HepG2 (cell line): ENCODE measurements around the gene ZBTB1. TPM values are rescaled to one million over a fixed set of nuclear protein-coding genes. Genes with fewer than 3 reads are reported as not detected.
A peak's percentile ranks its signal among the peaks of the same experiment; 100 is the strongest.

Experiments used
- GATAD1 ChIP-seq: IDR thresholded peaks from 2 replicates; pipeline ENCODE4 v1.6.1; 2016; ENCODE audit warnings: missing genetic modification reagents, missing compliant biosample characterization
- HDAC6 ChIP-seq: fragments of 200-600 bp; sonication (generic); IDR thresholded peaks from 2 replicates; pipeline ENCODE4 v1.7.0; 2017; ENCODE audit warnings: mild to moderate bottlenecking, antibody characterized with exemption, low read length, low read depth
- KDM5B ChIP-seq: sonication (generic); formaldehyde crosslinking; IDR thresholded peaks from 2 replicates; pipeline ENCODE4 v1.4.0; 2020; ENCODE audit warnings: missing genetic modification reagents, mild to moderate bottlenecking, borderline replicate concordance
- LCORL ChIP-seq, 2 experiments: fragments of 450-650 bp in 1 of 2; sonication (generic) in 1 of 2; formaldehyde crosslinking in 1 of 2; IDR thresholded peaks; 2 replicates each; pipeline versions ENCODE4 v1.5.0 to v1.6.1; 2017 to 2020; ENCODE audit warnings: antibody characterized with exemption in 1 of 2, missing genetic modification reagents in 1 of 2
- MAZ ChIP-seq, 2 experiments: sonication (generic) in 1 of 2; formaldehyde crosslinking in 1 of 2; IDR thresholded peaks; 2 replicates each; pipeline versions ENCODE4 v1.5.0 to v1.6.1; 2012 to 2020; ENCODE audit warnings: low read depth in 2 of 2, mild to moderate bottlenecking in 2 of 2, borderline replicate concordance in 1 of 2, improper control_type of control experiment in 1 of 2, low read length in 1 of 2, missing genetic modification reagents in 1 of 2, moderate library complexity in 1 of 2
- PHF8 ChIP-seq: sonication (generic); formaldehyde crosslinking; IDR thresholded peaks from 2 replicates; pipeline ENCODE4 v1.5.0; 2020; ENCODE audit warnings: missing genetic modification reagents
- RELA ChIP-seq: sonication (generic); formaldehyde crosslinking; IDR thresholded peaks from 2 replicates; pipeline ENCODE4 v1.4.0; 2020; ENCODE audit warnings: missing genetic modification reagents
- ZFP36L1 ChIP-seq: sonication (generic); formaldehyde crosslinking; IDR thresholded peaks from 2 replicates; pipeline ENCODE4 v1.8.0; 2022; ENCODE audit warnings: mild to moderate bottlenecking, missing genetic modification reagents, moderate library complexity
- ZNF10 ChIP-seq: sonication (generic); formaldehyde crosslinking; IDR thresholded peaks from 2 replicates; pipeline ENCODE4 v1.4.0; 2020; ENCODE audit warnings: mild to moderate bottlenecking, low read depth, missing genetic modification reagents, borderline replicate concordance
- ZNF460 ChIP-seq: sonication (generic); formaldehyde crosslinking; IDR thresholded peaks from 2 replicates; pipeline ENCODE4 v1.5.1; 2020; ENCODE audit warnings: missing genetic modification reagents, mild to moderate bottlenecking, borderline replicate concordance
- ZNF614 ChIP-seq: IDR thresholded peaks from 2 replicates; pipeline ENCODE4 v1.6.1; 2018; ENCODE audit warnings: missing biosample characterization, missing genetic modification reagents, inconsistent platforms, borderline replicate concordance
- ZNF724P ChIP-seq: sonication (generic); formaldehyde crosslinking; IDR thresholded peaks from 2 replicates; pipeline ENCODE4 v1.8.0; 2022; ENCODE audit warnings: missing genetic modification reagents, borderline replicate concordance
- ZNF776 ChIP-seq: sonication (generic); formaldehyde crosslinking; IDR thresholded peaks from 2 replicates; pipeline ENCODE4 v1.4.0; 2020; ENCODE audit warnings: mild to moderate bottlenecking, missing genetic modification reagents
- ZNF839 ChIP-seq: sonication (generic); formaldehyde crosslinking; IDR thresholded peaks from 2 replicates; pipeline ENCODE4 v1.4.0; 2020; ENCODE audit warnings: missing genetic modification reagents, mild to moderate bottlenecking, borderline replicate concordance
- polyA plus RNA-seq, 8 experiments: library from polyadenylated mRNA; depleted of rRNA in 3 of 8; stranded (reverse) in 7 of 8; unstranded in 1 of 8; fragments of >200 nt; fragmentation: Illumina TruSeq in 4 of 8; extraction: Trizol in 4 of 8; gene quantifications; 2 replicates each; pipeline versions ENCODE4 v1.2.1 to v1.2.3, GENCODE V29; 2011 to 2016; ENCODE audit warnings: low read depth in 4 of 8, missing spikeins in 1 of 8, mixed read lengths in 1 of 8; ENCODE audit not compliant: insufficient read depth in 1 of 8
- total RNA-seq, 5 experiments: library from RNA; depleted of rRNA; stranded (reverse); fragments of >200 nt; fragmentation: Illumina TruSeq; extraction: Trizol; gene quantifications; 2 replicates each; pipeline ENCODE4 v1.2.3, GENCODE V29; 2016; ENCODE audit warnings: low read depth in 1 of 5
- TF ChIP-seq, protein P1 (sequence below): conservative IDR thresholded peaks from 2 replicates; pipeline ENCODE4 v1.6.1; 2018; ENCODE audit warnings: missing genetic modification reagents
- TF ChIP-seq, protein P2 (sequence below): sonication (generic); formaldehyde crosslinking; IDR thresholded peaks from 2 replicates; pipeline ENCODE4 v1.4.0; 2020; ENCODE audit warnings: low read depth, missing genetic modification reagents
- TF ChIP-seq, protein P3 (sequence below): sonication (generic); formaldehyde crosslinking; IDR thresholded peaks from 2 replicates; pipeline ENCODE4 v1.8.0; 2022; ENCODE audit warnings: missing genetic modification reagents, mild to moderate bottlenecking, borderline replicate concordance
- TF ChIP-seq, protein P4 (sequence below): sonication (generic); formaldehyde crosslinking; IDR thresholded peaks from 2 replicates; pipeline ENCODE4 v1.4.0; 2020; ENCODE audit warnings: missing genetic modification reagents

The ZBTB1 gene
- total and polyA plus RNA-seq, 2 of the 13 experiments (the other 11 are each of a cell fraction or from before 2014, with no cell fraction given), result 18.8 to 22.6 TPM

DNA sequence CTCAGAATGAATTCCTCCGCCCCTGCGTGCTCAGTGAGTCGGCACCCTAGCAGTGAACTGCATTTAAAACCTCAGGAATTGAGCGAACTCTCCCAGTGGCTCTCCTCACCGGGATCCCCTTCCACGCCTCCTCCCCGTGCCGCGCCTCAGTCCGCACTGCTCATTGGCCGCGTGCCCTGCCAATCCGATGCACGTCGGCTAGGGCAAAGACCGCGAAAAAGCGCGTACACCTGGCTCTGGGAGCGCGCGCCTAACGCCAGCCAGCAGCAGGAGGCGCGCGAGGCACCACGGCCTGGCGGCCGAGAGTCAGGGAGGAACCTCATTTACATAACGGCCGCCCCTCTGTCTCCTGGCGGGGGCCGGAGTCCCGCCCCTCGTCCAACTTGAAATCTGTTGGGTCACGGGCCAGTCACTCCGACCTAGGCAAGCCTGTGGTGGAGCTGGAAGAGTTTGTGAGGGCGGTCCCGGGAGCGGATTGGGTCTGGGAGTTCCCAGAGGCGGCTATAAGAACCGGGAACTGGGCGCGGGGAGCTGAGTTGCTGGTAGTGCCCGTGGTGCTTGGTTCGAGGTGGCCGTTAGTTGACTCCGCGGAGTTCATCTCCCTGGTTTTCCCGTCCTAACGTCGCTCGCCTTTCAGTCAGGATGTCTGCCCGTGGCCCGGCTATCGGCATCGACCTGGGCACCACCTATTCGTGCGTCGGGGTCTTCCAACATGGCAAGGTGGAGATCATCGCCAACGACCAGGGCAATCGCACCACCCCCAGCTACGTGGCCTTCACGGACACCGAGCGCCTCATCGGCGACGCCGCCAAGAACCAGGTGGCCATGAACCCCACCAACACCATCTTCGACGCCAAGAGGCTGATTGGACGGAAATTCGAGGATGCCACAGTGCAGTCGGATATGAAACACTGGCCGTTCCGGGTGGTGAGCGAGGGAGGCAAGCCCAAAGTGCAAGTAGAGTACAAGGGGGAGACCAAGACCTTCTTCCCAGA, 35.9 kb downstream of the ZBTB1 start, which contains the start of gene HSPA2 (continued):
- TF ChIP-seq ZFP36L1 (CRISPR knock-in tag) (no peak), ZNF10 (CRISPR knock-in tag) (no peak), LCORL (IDR thresholded peaks at IDR 0.05) (no peak), LCORL (CRISPR knock-in tag; IDR thresholded peaks at IDR 0.05) (no peak), ZNF839 (CRISPR knock-in tag) (no peak), KDM5B (no peak), HDAC6 (no peak), ZNF460 (CRISPR knock-in tag) (no peak), MAZ (IDR thresholded peaks at IDR 0.05; ENCODE audit: borderline replicate concordance, low read depth, low read length) (no peak), MAZ (CRISPR knock-in tag; IDR thresholded peaks at IDR 0.05; ENCODE audit: low read depth) (peak; percentile 85), ZNF776 (CRISPR knock-in tag) (no peak), ZNF614 (peak; percentile 64; the same call in 1 of the 2 replicates), ZNF724P (CRISPR knock-in tag) (no peak), GATAD1 (peak; percentile 47; the same call in 1 of the 2 replicates), PHF8 (CRISPR knock-in tag) (peak; percentile 65), RELA (CRISPR knock-in tag) (no peak)
- TF ChIP-seq, protein P1, sequence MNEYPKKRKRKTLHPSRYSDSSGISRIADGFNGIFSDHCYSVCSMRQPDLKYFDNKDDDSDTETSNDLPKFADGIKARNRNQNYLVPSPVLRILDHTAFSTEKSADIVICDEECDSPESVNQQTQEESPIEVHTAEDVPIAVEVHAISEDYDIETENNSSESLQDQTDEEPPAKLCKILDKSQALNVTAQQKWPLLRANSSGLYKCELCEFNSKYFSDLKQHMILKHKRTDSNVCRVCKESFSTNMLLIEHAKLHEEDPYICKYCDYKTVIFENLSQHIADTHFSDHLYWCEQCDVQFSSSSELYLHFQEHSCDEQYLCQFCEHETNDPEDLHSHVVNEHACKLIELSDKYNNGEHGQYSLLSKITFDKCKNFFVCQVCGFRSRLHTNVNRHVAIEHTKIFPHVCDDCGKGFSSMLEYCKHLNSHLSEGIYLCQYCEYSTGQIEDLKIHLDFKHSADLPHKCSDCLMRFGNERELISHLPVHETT (CRISPR knock-in tag), result no peak
- TF ChIP-seq, protein P2, sequence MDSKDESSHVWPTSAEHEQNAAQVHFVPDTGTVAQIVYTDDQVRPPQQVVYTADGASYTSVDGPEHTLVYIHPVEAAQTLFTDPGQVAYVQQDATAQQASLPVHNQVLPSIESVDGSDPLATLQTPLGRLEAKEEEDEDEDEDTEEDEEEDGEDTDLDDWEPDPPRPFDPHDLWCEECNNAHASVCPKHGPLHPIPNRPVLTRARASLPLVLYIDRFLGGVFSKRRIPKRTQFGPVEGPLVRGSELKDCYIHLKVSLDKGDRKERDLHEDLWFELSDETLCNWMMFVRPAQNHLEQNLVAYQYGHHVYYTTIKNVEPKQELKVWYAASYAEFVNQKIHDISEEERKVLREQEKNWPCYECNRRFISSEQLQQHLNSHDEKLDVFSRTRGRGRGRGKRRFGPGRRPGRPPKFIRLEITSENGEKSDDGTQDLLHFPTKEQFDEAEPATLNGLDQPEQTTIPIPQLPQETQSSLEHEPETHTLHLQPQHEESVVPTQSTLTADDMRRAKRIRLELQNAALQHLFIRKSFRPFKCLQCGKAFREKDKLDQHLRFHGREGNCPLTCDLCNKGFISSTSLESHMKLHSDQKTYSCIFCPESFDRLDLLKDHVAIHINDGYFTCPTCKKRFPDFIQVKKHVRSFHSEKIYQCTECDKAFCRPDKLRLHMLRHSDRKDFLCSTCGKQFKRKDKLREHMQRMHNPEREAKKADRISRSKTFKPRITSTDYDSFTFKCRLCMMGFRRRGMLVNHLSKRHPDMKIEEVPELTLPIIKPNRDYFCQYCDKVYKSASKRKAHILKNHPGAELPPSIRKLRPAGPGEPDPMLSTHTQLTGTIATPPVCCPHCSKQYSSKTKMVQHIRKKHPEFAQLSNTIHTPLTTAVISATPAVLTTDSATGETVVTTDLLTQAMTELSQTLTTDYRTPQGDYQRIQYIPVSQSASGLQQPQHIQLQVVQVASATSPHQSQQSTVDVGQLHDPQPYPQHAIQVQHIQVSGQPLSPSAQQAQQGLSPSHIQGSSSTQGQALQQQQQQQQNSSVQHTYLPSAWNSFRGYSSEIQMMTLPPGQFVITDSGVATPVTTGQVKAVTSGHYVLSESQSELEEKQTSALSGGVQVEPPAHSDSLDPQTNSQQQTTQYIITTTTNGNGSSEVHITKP (CRISPR knock-in tag), result 0 out of 2 replicates have a peak, but pooled peaks have one; percentile 29
- TF ChIP-seq, protein P3, sequence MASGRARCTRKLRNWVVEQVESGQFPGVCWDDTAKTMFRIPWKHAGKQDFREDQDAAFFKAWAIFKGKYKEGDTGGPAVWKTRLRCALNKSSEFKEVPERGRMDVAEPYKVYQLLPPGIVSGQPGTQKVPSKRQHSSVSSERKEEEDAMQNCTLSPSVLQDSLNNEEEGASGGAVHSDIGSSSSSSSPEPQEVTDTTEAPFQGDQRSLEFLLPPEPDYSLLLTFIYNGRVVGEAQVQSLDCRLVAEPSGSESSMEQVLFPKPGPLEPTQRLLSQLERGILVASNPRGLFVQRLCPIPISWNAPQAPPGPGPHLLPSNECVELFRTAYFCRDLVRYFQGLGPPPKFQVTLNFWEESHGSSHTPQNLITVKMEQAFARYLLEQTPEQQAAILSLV (CRISPR knock-in tag), result no peak
- TF ChIP-seq, protein P4, sequence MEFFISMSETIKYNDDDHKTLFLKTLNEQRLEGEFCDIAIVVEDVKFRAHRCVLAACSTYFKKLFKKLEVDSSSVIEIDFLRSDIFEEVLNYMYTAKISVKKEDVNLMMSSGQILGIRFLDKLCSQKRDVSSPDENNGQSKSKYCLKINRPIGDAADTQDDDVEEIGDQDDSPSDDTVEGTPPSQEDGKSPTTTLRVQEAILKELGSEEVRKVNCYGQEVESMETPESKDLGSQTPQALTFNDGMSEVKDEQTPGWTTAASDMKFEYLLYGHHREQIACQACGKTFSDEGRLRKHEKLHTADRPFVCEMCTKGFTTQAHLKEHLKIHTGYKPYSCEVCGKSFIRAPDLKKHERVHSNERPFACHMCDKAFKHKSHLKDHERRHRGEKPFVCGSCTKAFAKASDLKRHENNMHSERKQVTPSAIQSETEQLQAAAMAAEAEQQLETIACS (CRISPR knock-in tag), result peak; percentile 100
